H1 (cell line): ENCODE measurements around the gene NRXN3. TPM values are rescaled to one million over a fixed set of nuclear protein-coding genes. Genes with fewer than 3 reads are reported as not detected.

Experiments
- CTCF ChIA-PET: fragments of 300-600 bp; sonication (Branson Sonifier 250); formaldehyde crosslinking; loops from one replicate; lab custom pipeline; 2021; ENCODE audit not compliant: partially characterized antibody; lab: Charles Lee
- POLR2A ChIA-PET: fragments of 300-600 bp; sonication (Branson Sonifier 250); formaldehyde crosslinking; loops from one replicate; lab custom pipeline; 2021; ENCODE audit warnings: inconsistent platforms; ENCODE audit not compliant: partially characterized antibody; lab: Charles Lee
- DNase-seq, 2 experiments: peaks; one replicate each; pipeline versions ENCODE4 v3.0.0 to v3.0.0-alpha.2; 2010 to 2022; ENCODE audit warnings: low spot score in 2 of 2, low read depth in 1 of 2, mixed read lengths in 1 of 2
- FAIRE-seq: peaks from 2 replicates; lab custom pipeline; 2011; peaks lifted over from hg19 to GRCh38; lab: Jason Lieb, UNC
- H2AFZ ChIP-seq: 2 replicates; pipeline ENCODE4 v1.8.1; 2012; ENCODE audit warnings: low read length, inconsistent platforms
- H2AK5ac ChIP-seq: 2 replicates; pipeline ENCODE4 v1.6.1; 2013; ENCODE audit warnings: low read depth, low read length
- H2BK120ac ChIP-seq: replicated peaks from 2 replicates; pipeline ENCODE3; 2013; ENCODE audit warnings: low read depth, low read length, inconsistent platforms
- H2BK12ac ChIP-seq: 2 replicates; pipeline ENCODE4 v1.6.1; 2013; ENCODE audit warnings: low read depth, low read length
- H2BK15ac ChIP-seq: 2 replicates; pipeline ENCODE4 v1.6.1; 2013; ENCODE audit warnings: low read length
- H2BK20ac ChIP-seq: 2 replicates; pipeline ENCODE4 v1.6.1; 2013; ENCODE audit warnings: low read length
- H2BK5ac ChIP-seq: 2 replicates; pipeline ENCODE4 v1.6.1; 2013; ENCODE audit warnings: low read depth, low read length
- H3K14ac ChIP-seq: 2 replicates; pipeline ENCODE4 v1.6.1; 2013; ENCODE audit warnings: inconsistent platforms; ENCODE audit not compliant: insufficient read length
- H3K18ac ChIP-seq: 2 replicates; pipeline ENCODE4 v1.6.1; 2013; ENCODE audit warnings: low read length; ENCODE audit errors: extremely low read depth
- H3K23ac ChIP-seq: 2 replicates; pipeline ENCODE4 v1.6.1; 2013; ENCODE audit warnings: inconsistent platforms; ENCODE audit not compliant: insufficient read length
- H3K23me2 ChIP-seq: 2 replicates; pipeline ENCODE4 v1.6.1; 2013; ENCODE audit warnings: low read depth, low read length
- H3K27ac ChIP-seq: 2 replicates; pipeline ENCODE4 v1.6.1; 2011; ENCODE audit warnings: low read depth, low read length, inconsistent platforms
- H3K27me3 ChIP-seq, 4 experiments: replicated peaks in 1 of 4; 1 replicate in 1 of 4; 2 replicates in 3 of 4; pipeline versions ENCODE4 v1.6.1 to v1.8.1; 2011 to 2013; ENCODE audit warnings: low read length in 3 of 4, mild to moderate bottlenecking in 3 of 4, inconsistent platforms in 2 of 4, mixed read lengths in 2 of 4, moderate library complexity in 1 of 4; ENCODE audit not compliant: control insufficient read depth in 3 of 4, insufficient read depth in 3 of 4; ENCODE audit errors: extremely low read depth in 1 of 4
- H3K36me3 ChIP-seq, 4 experiments: 2 replicates each; pipeline versions ENCODE4 v1.6.1 to v1.8.1; 2011 to 2013; ENCODE audit warnings: mild to moderate bottlenecking in 4 of 4, low read length in 3 of 4, moderate library complexity in 2 of 4, control low read depth in 1 of 4, inconsistent platforms in 1 of 4; ENCODE audit not compliant: insufficient read depth in 4 of 4, control insufficient read depth in 2 of 4
- H3K4ac ChIP-seq: replicated peaks from 2 replicates; pipeline ENCODE3; 2013; ENCODE audit warnings: low read length, low read depth, mixed read lengths, inconsistent platforms; ENCODE audit not compliant: insufficient read length
- H3K4me1 ChIP-seq, 4 experiments: replicated peaks in 1 of 4; 1 replicate in 1 of 4; 2 replicates in 3 of 4; pipeline versions ENCODE4 v1.6.1 to v1.8.1; 2011 to 2013; ENCODE audit warnings: low read length in 3 of 4, inconsistent platforms in 2 of 4, mixed read lengths in 1 of 4; ENCODE audit not compliant: insufficient read depth in 4 of 4, control insufficient read depth in 3 of 4
- H3K4me2 ChIP-seq, 2 experiments: 2 replicates each; pipeline versions ENCODE4 v1.6.1 to v1.8.1; 2011 to 2013; ENCODE audit warnings: low read depth in 2 of 2, low read length in 2 of 2, control low read depth in 1 of 2, inconsistent platforms in 1 of 2, mild to moderate bottlenecking in 1 of 2; ENCODE audit not compliant: insufficient read depth in 1 of 2
- H3K4me3 ChIP-seq, 4 experiments: fragments of 200-600, 300-600 bp in 1 of 4; sonication (generic), shearing (Covaris generic), sonication (Bioruptor Twin) in 1 of 4; 2 replicates each; pipeline versions ENCODE4 v1.5.1 to v1.8.1; 2011 to 2016; ENCODE audit warnings: low read length in 4 of 4, low read depth in 3 of 4, control low read depth in 2 of 4, inconsistent platforms in 2 of 4, mild to moderate bottlenecking in 2 of 4, mixed read lengths in 1 of 4, moderate library complexity in 1 of 4; ENCODE audit not compliant: insufficient read depth in 2 of 4; ENCODE audit errors: extremely low read depth in 1 of 4
- H3K56ac ChIP-seq: replicated peaks from 2 replicates; pipeline ENCODE3; 2013; ENCODE audit warnings: low read depth, mild to moderate bottlenecking, mixed read lengths, low read length, inconsistent platforms; ENCODE audit not compliant: insufficient read length
- H3K79me1 ChIP-seq: 2 replicates; pipeline ENCODE4 v1.6.1; 2013; ENCODE audit warnings: low read depth, low read length, control low read depth
- H3K79me2 ChIP-seq, 2 experiments: 2 replicates each; pipeline versions ENCODE4 v1.6.1 to v1.8.1; 2012 to 2013; ENCODE audit warnings: low read length in 2 of 2, mild to moderate bottlenecking in 2 of 2, inconsistent platforms in 1 of 2; ENCODE audit not compliant: insufficient read depth in 2 of 2, control insufficient read depth in 1 of 2
- H3K9ac ChIP-seq, 4 experiments: replicated peaks in 1 of 4; 1 replicate in 1 of 4; 2 replicates in 3 of 4; pipeline versions ENCODE4 v1.6.1 to v1.8.1; 2011 to 2013; ENCODE audit warnings: low read depth in 3 of 4, low read length in 3 of 4, control low read depth in 2 of 4, mild to moderate bottlenecking in 2 of 4, moderate library complexity in 2 of 4, inconsistent platforms in 1 of 4; ENCODE audit errors: extremely low read depth in 1 of 4
- H3K9me3 ChIP-seq, 2 experiments: 2 replicates each; pipeline versions ENCODE4 v1.6.1 to v1.8.1; 2012 to 2013; ENCODE audit warnings: mild to moderate bottlenecking in 2 of 2, moderate library complexity in 2 of 2, control low read depth in 1 of 2, inconsistent platforms in 1 of 2, low read depth in 1 of 2, low read length in 1 of 2, mixed read lengths in 1 of 2; ENCODE audit not compliant: insufficient read depth in 2 of 2
- H4K20me1 ChIP-seq, 2 experiments: replicated peaks in 1 of 2; 2 replicates each; pipeline versions ENCODE3 to v1.8.1; 2011 to 2013; ENCODE audit warnings: inconsistent platforms in 2 of 2, low read length in 2 of 2, mild to moderate bottlenecking in 1 of 2; ENCODE audit not compliant: insufficient read depth in 2 of 2, control insufficient read depth in 1 of 2
- H4K5ac ChIP-seq: 2 replicates; pipeline ENCODE4 v1.6.1; 2013; ENCODE audit warnings: low read length, low read depth, mixed read lengths, inconsistent platforms; ENCODE audit not compliant: insufficient read length
- H4K8ac ChIP-seq: 2 replicates; pipeline ENCODE4 v1.8.0; 2013; ENCODE audit warnings: mild to moderate bottlenecking, moderate library complexity, low read length, inconsistent platforms; ENCODE audit not compliant: insufficient read depth; ENCODE audit errors: extremely low read depth
- H4K91ac ChIP-seq: replicated peaks from 2 replicates; pipeline ENCODE3; 2013; ENCODE audit warnings: low read length, mixed read lengths, inconsistent platforms; ENCODE audit not compliant: insufficient read length
- GABPA ChIP-seq: IDR thresholded peaks from 2 replicates; pipeline ENCODE4 v1.6.1; 2011; ENCODE audit warnings: mild to moderate bottlenecking, low read length, moderate library complexity, borderline replicate concordance; ENCODE audit not compliant: insufficient read depth
- MAX ChIP-seq: IDR thresholded peaks from 2 replicates; pipeline ENCODE4 v1.6.1; 2012; ENCODE audit warnings: inconsistent platforms
- PHF8 ChIP-seq: fragments of 200-600 bp; sonication (generic); conservative IDR thresholded peaks from 2 replicates; pipeline ENCODE4 v1.7.1; 2012; ENCODE audit warnings: low read depth, mild to moderate bottlenecking, inconsistent platforms, low read length, moderate library complexity
- SUZ12 ChIP-seq: fragments of 200-600 bp; sonication (generic); IDR thresholded peaks from 2 replicates; pipeline ENCODE4 v1.6.1; 2012; ENCODE audit warnings: mild to moderate bottlenecking, inconsistent platforms, low read length, moderate library complexity, mixed read lengths
- WGBS, 2 experiments: shearing (Covaris generic) in 1 of 2; methylation state at CpG; one replicate each; pipeline versions ENCODE4 v1.1.6 to v1.1.7; 2013 to 2015; ENCODE audit warnings: low lambda C conversion rate in 2 of 2, mixed read lengths in 2 of 2, inconsistent platforms in 1 of 2, low coverage in 1 of 2, missing lambda C conversion rate in 1 of 2; ENCODE audit not compliant: insufficient replicate concordance in 2 of 2, insufficient coverage in 1 of 2, insufficient read length in 1 of 2; ENCODE audit errors: extremely low coverage in 1 of 2, missing lambda C conversion rate in 1 of 2; 5-methylcytosine and 5-hydroxymethylcytosine counted together
- polyA plus RNA-seq, 7 experiments: library from polyadenylated mRNA; depleted of rRNA in 3 of 7; stranded (reverse) in 5 of 7; unstranded in 2 of 7; fragments of >200 nt in 5 of 7; fragments of 200-250 nt in 2 of 7; gene quantifications; 1 replicate in 5 of 7; 2 replicates in 1 of 7; 4 replicates in 1 of 7; pipeline versions ENCODE4 v1.2.1 to v1.2.3, GENCODE V29; 2011 to 2013; ENCODE audit warnings: missing spikeins in 2 of 7, mixed read lengths in 2 of 7
- total RNA-seq: library from RNA; stranded (reverse); fragmentation: NEBNext Ultra II Directional; extraction: Animal tissue kit (Norgen Biotek cat#: 25700); gene quantifications from 2 replicates; pipeline ENCODE4 v1.2.1, GENCODE V29; 2021

The NRXN3 gene
- total and polyA plus RNA-seq, 2 of the 8 experiments (the other 6 are each of a cell fraction or from before 2014, with no cell fraction given) = 2.6 to 4.1 TPM

GRCh38 chr14:78340250-78340649 is 170.1 kb downstream of the NRXN3 start:
- 96% methylated on average over 3 of the region's 3 CpGs; no CpG with 5 or more reads in 1 of the 2 experiments for WGBS, 2 experiments
- no peak overlapping the region for H3K4me2 ChIP-seq
- no peaks in the 10 kb centered on the region for H4K20me1 ChIP-seq
- H4K5ac ChIP-seq = no peak overlapping the region
- no peaks in the 10 kb centered on the region for H3K79me1 ChIP-seq
- no peak overlapping the region for H3K14ac ChIP-seq
- H4K91ac ChIP-seq = no peak overlapping the region
- H3K9ac ChIP-seq = no peak overlapping the region
- H3K4ac ChIP-seq = no peak overlapping the region
- no peak for DNase-seq
- H2AK5ac ChIP-seq = no peak overlapping the region
- no peak for FAIRE-seq
- H3K27me3 ChIP-seq = 0 out of 7 replicates have a peak, but pooled peaks cover 0 to 5% (median 0%) of the 10 kb centered on the region in 4 experiments
- H2BK15ac ChIP-seq = no peak overlapping the region
- peaks cover 0 to 8% (median 1%) of the 10 kb centered on the region in 4 experiments; a peak in 2 of 7 replicates for H3K4me1 ChIP-seq
- no peak overlapping the region for H3K23ac ChIP-seq
- H2AFZ ChIP-seq = no peak overlapping the region
- peaks cover 1% of the 10 kb centered on the region; the same call in 1 of the 2 replicates for H3K23me2 ChIP-seq
- no peak overlapping the region for H2BK120ac ChIP-seq
- H4K8ac ChIP-seq = no peak overlapping the region
- H3K27ac ChIP-seq = no peak overlapping the region
- H3K36me3 ChIP-seq = no peaks in the 10 kb centered on the region
- no peaks in the 10 kb centered on the region for H3K79me2 ChIP-seq
- CTCF ChIA-PET = no interaction called here
- POLR2A ChIA-PET = no interaction called here
- H3K18ac ChIP-seq = no peak overlapping the region
- H3K9me3 ChIP-seq = no peaks in the 10 kb centered on the region
- no peak overlapping the region for H3K56ac ChIP-seq
- H2BK5ac ChIP-seq = no peak overlapping the region
- no peak overlapping the region for H3K4me3 ChIP-seq
- H2BK20ac ChIP-seq = no peak overlapping the region
- no peak overlapping the region for H2BK12ac ChIP-seq
- no peak for TF ChIP-seq PHF8
- TF ChIP-seq GABPA = no peak
- TF ChIP-seq SUZ12 = no peak
- no peak for TF ChIP-seq MAX
